Purkinje cell (primary cell): ENCODE measurements around the gene ELMOD3. TPM values are rescaled to one million over a fixed set of nuclear protein-coding genes. Genes with fewer than 3 reads are reported as not detected.

ENCODE experiments used
- polyA plus RNA-seq: library from polyadenylated mRNA; unstranded; fragments of >200 nt; fragmentation: Nextera tagmentation; gene quantifications from 2 replicates; pipeline ENCODE4 v1.2.1, GENCODE V29; 2014

Gene ELMOD3
- 2.1 and 4.9 TPM in 2 replicates for polyA plus RNA-seq

GRCh38 chr2:85354286-85355072 is at the start of gene ELMOD3, which contains the start of gene RETSAT:
ELMOD3 (plus strand) TSS chr2:85354769; CDS start chr2:85357199, 2,430 bp downstream.
RETSAT (minus strand) TSS chr2:85354528; CDS start chr2:85354507, 21 bp downstream.

GRCh38 chr2:85327822-85328617 is 26.5 kb upstream of the ELMOD3 start, which contains the start of gene TGOLN2:
TGOLN2 (minus strand) TSS chr2:85327989; CDS start chr2:85327962, 27 bp downstream.

GRCh38 chr2:85409845-85410583 is 55.4 kb downstream of the ELMOD3 start, which contains the start of gene CAPG:
CAPG (minus strand) TSS chr2:85410366; CDS start chr2:85402145, 8,221 bp downstream.

GRCh38 chr2:85418132-85419008 is 63.8 kb downstream of the ELMOD3 start, which contains the start of gene SH2D6:
SH2D6 (plus strand) TSS chr2:85418714; CDS start chr2:85429466, 10,752 bp downstream.

Other genes with a start within 250 kb of the ELMOD3 start
- gene TCF7L1, start 221.4 kb upstream of the ELMOD3 start, polyA plus RNA-seq, result 1.3 and 2.6 TPM in 2 replicates
- 48.7 and 57.9 TPM in 2 replicates for gene TGOLN2, start 26.8 kb upstream of the ELMOD3 start, polyA plus RNA-seq
- 7.1 and 8.2 TPM in 2 replicates for gene RETSAT, start 241 bp upstream of the ELMOD3 start, polyA plus RNA-seq
- gene CAPG, start 55.6 kb downstream of the ELMOD3 start, polyA plus RNA-seq, result 0.65 TPM in 1 of 2 replicates, not detected in the other
- gene SH2D6, start 63.9 kb downstream of the ELMOD3 start, polyA plus RNA-seq, result not detected in 2 replicates
- gene MAT2A, start 184.4 kb downstream of the ELMOD3 start, polyA plus RNA-seq, result 56.5 and 69.3 TPM in 2 replicates
- 14.1 and 36.9 TPM in 2 replicates for gene GGCX, start 206.7 kb downstream of the ELMOD3 start, polyA plus RNA-seq
- gene VAMP8, start 222.8 kb downstream of the ELMOD3 start, polyA plus RNA-seq, result 1.6 and 7.8 TPM in 2 replicates
- gene VAMP5, start 229.7 kb downstream of the ELMOD3 start, polyA plus RNA-seq, result 8.0 and 12.1 TPM in 2 replicates
- gene RNF181, start 241.0 kb downstream of the ELMOD3 start, polyA plus RNA-seq, result 243 and 314 TPM in 2 replicates
- 0.46 TPM in 1 of 2 replicates, not detected in the other for gene TMEM150A, start 247.9 kb downstream of the ELMOD3 start, polyA plus RNA-seq